Liver (tissue), 3 donors: ENCODE measurements around the gene ESRP2.

Experiments
- CTCF ChIP-seq: fragments of 150-350 bp; IDR thresholded peaks from 2 replicates; pipeline ENCODE4 v1.5.1; 2017; ENCODE audit warnings: improper control_type of control experiment, low read depth, low read length; ENCODE audit not compliant: missing input control
- EGR1 ChIP-seq, 2 donors: IDR thresholded peaks; 2 replicates each; pipeline ENCODE4 v1.6.1; 2016 to 2018; ENCODE audit warnings: antibody characterized with exemption in 2 of 2, low read depth in 2 of 2
- GABPA ChIP-seq, 2 donors: IDR thresholded peaks in 1 of 2; conservative IDR thresholded peaks in 1 of 2; 2 replicates each; pipeline ENCODE4 v1.6.1; 2016; ENCODE audit warnings: antibody characterized with exemption in 2 of 2, mild to moderate bottlenecking in 1 of 2, moderate library complexity in 1 of 2
- RAD21 ChIP-seq, 2 donors: IDR thresholded peaks; 2 replicates each; pipeline ENCODE4 v1.6.1; 2016; ENCODE audit warnings: antibody characterized with exemption in 2 of 2, mild to moderate bottlenecking in 2 of 2
- REST ChIP-seq: IDR thresholded peaks from 2 replicates; pipeline ENCODE4 v1.6.1; 2016; ENCODE audit warnings: antibody characterized with exemption, mild to moderate bottlenecking
- TAF1 ChIP-seq: conservative IDR thresholded peaks from 2 replicates; pipeline ENCODE4 v1.6.1; 2016; ENCODE audit warnings: antibody characterized with exemption, mild to moderate bottlenecking
- YY1 ChIP-seq: IDR thresholded peaks from 2 replicates; pipeline ENCODE4 v1.6.1; 2016; ENCODE audit warnings: antibody characterized with exemption, mild to moderate bottlenecking
- donor health status: healthy.
- donor health status: healthy.

- TF ChIP-seq YY1 (no peak), CTCF (no peak), EGR1 (IDR thresholded peaks at IDR 0.05; ENCODE audit: low read depth in 2 of 2) (no peak), TAF1 (no peak), GABPA (IDR thresholded peaks at IDR 0.05 in 1 of 2, conservative IDR thresholded peaks at IDR 0.05 in 1 of 2) (no peak), RAD21 (IDR thresholded peaks at IDR 0.05) (no peak), REST (no peak)
These were observed 3.6 kb downstream of the ESRP2 start for GRCh38 chr16:68232335-68232734.
